LHCN-M2 (cell line): Measurements from ENCODE around the gene PRICKLE3. TPM values are rescaled to one million over a fixed set of nuclear protein-coding genes. Genes with fewer than 3 reads are reported as not detected.

Experiments
- total RNA-seq: library from RNA; depleted of rRNA; stranded (reverse); fragments of >200 nt; gene quantifications from 2 replicates; pipeline ENCODE4 v1.2.3, GENCODE V29; 2014; rRNA removed

The PRICKLE3 gene
- total RNA-seq, 1 experiment from 2014 or later: 8.5 TPM

Other genes starting within 250 kb of the PRICKLE3 start
- 27.8 and 40.2 TPM in 2 replicates for gene OTUD5, start 228.8 kb downstream of the PRICKLE3 start, total RNA-seq
- 0.32 and 0.69 TPM in 2 replicates for gene KCND1, start 214.5 kb downstream of the PRICKLE3 start, total RNA-seq
- 22.3 and 25.5 TPM in 2 replicates for gene GRIPAP1, start 184.1 kb downstream of the PRICKLE3 start, total RNA-seq
- gene TFE3, start 143.0 kb downstream of the PRICKLE3 start, total RNA-seq: 58.9 and 61.5 TPM in 2 replicates
- not detected in 2 replicates for gene CCDC120, start 127.4 kb downstream of the PRICKLE3 start, total RNA-seq
- gene PRAF2, start 112.4 kb downstream of the PRICKLE3 start, total RNA-seq: 17.5 and 18.5 TPM in 2 replicates
- 44.9 and 52.1 TPM in 2 replicates for gene WDR45, start 106.5 kb downstream of the PRICKLE3 start, total RNA-seq
- 25.4 and 26.2 TPM in 2 replicates for gene GPKOW, start 62.6 kb downstream of the PRICKLE3 start, total RNA-seq
- gene MAGIX, start 23.6 kb downstream of the PRICKLE3 start, total RNA-seq: 3.8 and 4.0 TPM in 2 replicates
- gene PLP2, start 14.5 kb downstream of the PRICKLE3 start, total RNA-seq: 61.6 and 83.5 TPM in 2 replicates
- gene SYP, start 13.8 kb upstream of the PRICKLE3 start, total RNA-seq: 1.4 and 2.0 TPM in 2 replicates
- not detected in 2 replicates for gene CACNA1F, start 47.0 kb upstream of the PRICKLE3 start, total RNA-seq
- gene CCDC22, start 49.1 kb upstream of the PRICKLE3 start, total RNA-seq: 11.2 and 11.8 TPM in 2 replicates
- 0.13 TPM in 1 of 2 replicates, not detected in the other for gene FOXP3, start 78.3 kb upstream of the PRICKLE3 start, total RNA-seq
- 6.1 and 6.9 TPM in 2 replicates for gene PPP1R3F, start 83.4 kb upstream of the PRICKLE3 start, total RNA-seq
- not detected in 2 replicates for gene GAGE10, start 117.3 kb upstream of the PRICKLE3 start, total RNA-seq
- not detected in 2 replicates for gene GAGE12J, start 135.7 kb upstream of the PRICKLE3 start, total RNA-seq
- not detected in 2 replicates for gene GAGE13, start 145.2 kb upstream of the PRICKLE3 start, total RNA-seq